HEK293 (cell line): Measurements from ENCODE around the gene HBP1.
A peak's percentile ranks its signal among the peaks of the same experiment; 100 is the strongest.

ENCODE experiments used
- FEZF1 ChIP-seq: fragments of 450-650 bp; formaldehyde crosslinking; IDR thresholded peaks from 2 replicates; pipeline ENCODE4 v1.5.1; 2016; ENCODE audit warnings: missing biosample characterization, missing genetic modification characterization
- KLF10 ChIP-seq: fragments of 450-650 bp; IDR thresholded peaks from 2 replicates; pipeline ENCODE4 v1.5.1; 2018; ENCODE audit warnings: missing biosample characterization, mild to moderate bottlenecking, missing genetic modification characterization
- KLF7 ChIP-seq: fragments of 450-650 bp; formaldehyde crosslinking; IDR thresholded peaks from 2 replicates; pipeline ENCODE4 v1.5.1; 2016; ENCODE audit warnings: missing biosample characterization, missing genetic modification characterization, borderline replicate concordance
- KLF9 ChIP-seq: fragments of 450-650 bp; formaldehyde crosslinking; IDR thresholded peaks from 2 replicates; pipeline ENCODE4 v1.5.1; 2016; ENCODE audit warnings: missing biosample characterization, missing genetic modification characterization, low read depth
- PRDM1 ChIP-seq: fragments of 450-650 bp; formaldehyde crosslinking; IDR thresholded peaks from 2 replicates; pipeline ENCODE4; 2016; ENCODE audit warnings: missing biosample characterization, missing genetic modification characterization
- RBAK ChIP-seq: fragments of 450-650 bp; formaldehyde crosslinking; IDR thresholded peaks from 2 replicates; pipeline ENCODE4 v1.5.1; 2016; ENCODE audit warnings: missing biosample characterization, missing genetic modification characterization
- SALL2 ChIP-seq: fragments of 450-650 bp; formaldehyde crosslinking; IDR thresholded peaks from 2 replicates; pipeline ENCODE4 v1.5.0; 2017; ENCODE audit warnings: missing biosample characterization, mild to moderate bottlenecking, missing genetic modification characterization, borderline replicate concordance
- SP2 ChIP-seq: fragments of 450-650 bp; formaldehyde crosslinking; IDR thresholded peaks from 2 replicates; pipeline ENCODE4 v1.5.1; 2016; ENCODE audit warnings: missing biosample characterization, missing genetic modification characterization
- ZEB2 ChIP-seq: fragments of 450-650 bp; formaldehyde crosslinking; IDR thresholded peaks from 2 replicates; pipeline ENCODE4 v1.5.1; 2016; ENCODE audit warnings: missing biosample characterization, missing genetic modification characterization
- ZFHX2 ChIP-seq: fragments of 450-650 bp; formaldehyde crosslinking; conservative IDR thresholded peaks from 2 replicates; pipeline ENCODE4 v1.5.1; 2016; ENCODE audit warnings: missing biosample characterization, missing genetic modification characterization
- ZNF112 ChIP-seq: fragments of 450-650 bp; formaldehyde crosslinking; IDR thresholded peaks from 2 replicates; pipeline ENCODE4 v1.5.0; 2017; ENCODE audit warnings: missing biosample characterization, missing genetic modification characterization
- ZNF155 ChIP-seq: fragments of 450-650 bp; formaldehyde crosslinking; IDR thresholded peaks from 2 replicates; pipeline ENCODE4 v1.5.1; 2016; ENCODE audit warnings: missing biosample characterization, missing genetic modification characterization
- ZNF214 ChIP-seq: fragments of 450-650 bp; formaldehyde crosslinking; IDR thresholded peaks from 2 replicates; pipeline ENCODE4 v1.5.1; 2017; ENCODE audit warnings: missing biosample characterization, mild to moderate bottlenecking, missing genetic modification characterization, borderline replicate concordance
- ZNF48 ChIP-seq: fragments of 450-650 bp; formaldehyde crosslinking; IDR thresholded peaks from 2 replicates; pipeline ENCODE4 v1.5.1; 2016; ENCODE audit warnings: missing biosample characterization, missing genetic modification characterization
- ZNF510 ChIP-seq: fragments of 450-650 bp; formaldehyde crosslinking; IDR thresholded peaks from 2 replicates; pipeline ENCODE4 v1.5.1; 2018; ENCODE audit warnings: mild to moderate bottlenecking, missing genetic modification characterization, missing biosample characterization; ENCODE audit not compliant: insufficient replicate concordance
- ZNF514 ChIP-seq: fragments of 450-650 bp; formaldehyde crosslinking; IDR thresholded peaks from 2 replicates; pipeline ENCODE4 v1.5.1; 2016; ENCODE audit warnings: missing biosample characterization, missing genetic modification characterization
- ZNF621 ChIP-seq: fragments of 450-650 bp; formaldehyde crosslinking; IDR thresholded peaks from 2 replicates; pipeline ENCODE4 v1.5.1; 2017; ENCODE audit warnings: missing biosample characterization, missing genetic modification characterization
- TF ChIP-seq, protein P1 (sequence below): fragments of 450-650 bp; formaldehyde crosslinking; IDR thresholded peaks from 2 replicates; pipeline ENCODE4 v1.5.1; 2017; ENCODE audit warnings: missing biosample characterization, missing genetic modification characterization
- TF ChIP-seq, protein P2 (sequence below): fragments of 450-650 bp; formaldehyde crosslinking; IDR thresholded peaks from 2 replicates; pipeline ENCODE4 v1.5.1; 2016; ENCODE audit warnings: missing biosample characterization, missing genetic modification characterization
- TF ChIP-seq, protein P3 (sequence below): fragments of 450-650 bp; formaldehyde crosslinking; IDR thresholded peaks from 2 replicates; pipeline ENCODE4 v1.5.1; 2017; ENCODE audit warnings: missing biosample characterization, missing genetic modification characterization
- TF ChIP-seq, protein P4 (sequence below): fragments of 450-650 bp; formaldehyde crosslinking; IDR thresholded peaks from 2 replicates; pipeline ENCODE4 v1.5.1; 2016; ENCODE audit warnings: missing biosample characterization, missing genetic modification characterization, borderline replicate concordance
- TF ChIP-seq, protein P5 (sequence below): fragments of 450-650 bp; formaldehyde crosslinking; IDR thresholded peaks from 2 replicates; pipeline ENCODE4 v1.5.1; 2016; ENCODE audit warnings: missing biosample characterization, missing genetic modification characterization
- TF ChIP-seq, protein P6 (sequence below): fragments of 450-650 bp; formaldehyde crosslinking; IDR thresholded peaks from 2 replicates; pipeline ENCODE4 v1.5.1; 2016; ENCODE audit warnings: missing biosample characterization, missing genetic modification characterization
- TF ChIP-seq, protein P7 (sequence below): fragments of 450-650 bp; formaldehyde crosslinking; IDR thresholded peaks from 2 replicates; pipeline ENCODE4 v1.5.1; 2016; ENCODE audit warnings: missing biosample characterization, missing genetic modification characterization, borderline replicate concordance

Gene HBP1

DNA sequence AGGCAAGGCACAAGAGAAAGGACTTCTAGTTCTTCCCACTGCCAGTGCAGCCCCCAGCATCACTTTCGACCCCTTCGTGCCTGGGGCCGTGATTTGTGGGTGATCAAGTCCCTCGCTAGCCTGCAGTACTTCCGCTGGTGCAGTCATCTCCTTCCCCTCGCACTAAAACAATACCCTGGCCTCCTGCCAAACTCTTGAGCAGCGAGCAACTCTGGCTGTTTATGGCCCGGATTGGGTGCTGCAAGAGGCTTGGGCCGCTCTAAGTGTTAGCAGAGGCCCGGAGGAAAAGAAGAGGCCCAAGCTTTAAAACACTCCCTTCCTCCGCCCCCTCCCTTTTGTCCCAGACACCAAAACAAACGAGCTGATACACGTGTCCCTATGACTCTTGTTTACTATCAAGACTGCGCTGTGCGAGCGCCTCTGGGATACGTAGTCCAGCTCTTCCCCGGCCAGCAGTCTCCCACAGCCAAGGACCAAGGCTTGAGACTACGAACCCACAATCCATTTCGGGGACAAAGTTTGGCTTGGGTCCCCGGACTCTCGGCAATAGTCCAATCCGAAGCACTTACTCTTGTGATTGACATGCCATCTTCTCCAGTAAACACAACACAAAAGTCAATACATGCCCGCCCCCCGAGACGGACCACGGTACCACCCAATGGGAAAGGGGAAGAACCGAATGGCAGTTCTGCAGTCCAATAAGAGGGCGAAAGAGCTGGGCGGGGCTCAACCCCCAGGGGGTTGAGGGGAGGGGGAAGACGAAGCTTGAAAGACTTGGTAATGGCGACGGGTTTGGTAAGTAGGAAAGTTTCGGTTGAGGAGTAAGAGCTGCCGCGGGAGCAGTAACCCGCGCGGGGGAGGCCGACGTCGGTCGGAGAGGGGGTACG is at the start of gene HBP1 (continued):
- TF ChIP-seq, protein P1, sequence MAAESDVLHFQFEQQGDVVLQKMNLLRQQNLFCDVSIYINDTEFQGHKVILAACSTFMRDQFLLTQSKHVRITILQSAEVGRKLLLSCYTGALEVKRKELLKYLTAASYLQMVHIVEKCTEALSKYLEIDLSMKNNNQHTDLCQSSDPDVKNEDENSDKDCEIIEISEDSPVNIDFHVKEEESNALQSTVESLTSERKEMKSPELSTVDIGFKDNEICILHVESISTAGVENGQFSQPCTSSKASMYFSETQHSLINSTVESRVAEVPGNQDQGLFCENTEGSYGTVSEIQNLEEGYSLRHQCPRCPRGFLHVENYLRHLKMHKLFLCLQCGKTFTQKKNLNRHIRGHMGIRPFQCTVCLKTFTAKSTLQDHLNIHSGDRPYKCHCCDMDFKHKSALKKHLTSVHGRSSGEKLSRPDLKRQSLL (tag by site-specific recombination) = peak; percentile 48; the same call in 1 of the 2 replicates
- TF ChIP-seq, protein P2, sequence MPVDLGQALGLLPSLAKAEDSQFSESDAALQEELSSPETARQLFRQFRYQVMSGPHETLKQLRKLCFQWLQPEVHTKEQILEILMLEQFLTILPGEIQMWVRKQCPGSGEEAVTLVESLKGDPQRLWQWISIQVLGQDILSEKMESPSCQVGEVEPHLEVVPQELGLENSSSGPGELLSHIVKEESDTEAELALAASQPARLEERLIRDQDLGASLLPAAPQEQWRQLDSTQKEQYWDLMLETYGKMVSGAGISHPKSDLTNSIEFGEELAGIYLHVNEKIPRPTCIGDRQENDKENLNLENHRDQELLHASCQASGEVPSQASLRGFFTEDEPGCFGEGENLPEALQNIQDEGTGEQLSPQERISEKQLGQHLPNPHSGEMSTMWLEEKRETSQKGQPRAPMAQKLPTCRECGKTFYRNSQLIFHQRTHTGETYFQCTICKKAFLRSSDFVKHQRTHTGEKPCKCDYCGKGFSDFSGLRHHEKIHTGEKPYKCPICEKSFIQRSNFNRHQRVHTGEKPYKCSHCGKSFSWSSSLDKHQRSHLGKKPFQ (tag by site-specific recombination) = no peak
- TF ChIP-seq, protein P3, sequence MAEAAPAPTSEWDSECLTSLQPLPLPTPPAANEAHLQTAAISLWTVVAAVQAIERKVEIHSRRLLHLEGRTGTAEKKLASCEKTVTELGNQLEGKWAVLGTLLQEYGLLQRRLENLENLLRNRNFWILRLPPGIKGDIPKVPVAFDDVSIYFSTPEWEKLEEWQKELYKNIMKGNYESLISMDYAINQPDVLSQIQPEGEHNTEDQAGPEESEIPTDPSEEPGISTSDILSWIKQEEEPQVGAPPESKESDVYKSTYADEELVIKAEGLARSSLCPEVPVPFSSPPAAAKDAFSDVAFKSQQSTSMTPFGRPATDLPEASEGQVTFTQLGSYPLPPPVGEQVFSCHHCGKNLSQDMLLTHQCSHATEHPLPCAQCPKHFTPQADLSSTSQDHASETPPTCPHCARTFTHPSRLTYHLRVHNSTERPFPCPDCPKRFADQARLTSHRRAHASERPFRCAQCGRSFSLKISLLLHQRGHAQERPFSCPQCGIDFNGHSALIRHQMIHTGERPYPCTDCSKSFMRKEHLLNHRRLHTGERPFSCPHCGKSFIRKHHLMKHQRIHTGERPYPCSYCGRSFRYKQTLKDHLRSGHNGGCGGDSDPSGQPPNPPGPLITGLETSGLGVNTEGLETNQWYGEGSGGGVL (tag by site-specific recombination) = peak; percentile 44; the same call in 1 of the 2 replicates
- TF ChIP-seq ZNF214 (tag by site-specific recombination) (no peak), PRDM1 (tag by site-specific recombination) (peak; percentile 77; the same call in 1 of the 2 replicates), ZFHX2 (0 out of 2 replicates have a peak, but pooled peaks have one; percentile 21), SALL2 (tag by site-specific recombination) (no peak), SP2 (tag by site-specific recombination) (peak; percentile 97), KLF10 (tag by site-specific recombination) (peak; percentile 63; the same call in 1 of the 2 replicates), KLF9 (tag by site-specific recombination) (peak; percentile 81), RBAK (tag by site-specific recombination) (no peak), ZNF155 (tag by site-specific recombination) (no peak), ZNF514 (tag by site-specific recombination) (no peak), KLF7 (tag by site-specific recombination) (peak; percentile 82; the same call in 1 of the 2 replicates), ZNF112 (no peak), ZNF510 (tag by site-specific recombination) (no peak), ZNF621 (tag by site-specific recombination) (no peak), ZNF48 (tag by site-specific recombination) (no peak), ZEB2 (tag by site-specific recombination) (no peak; the same call in 1 of the 2 replicates), FEZF1 (peak; percentile 41; the same call in 1 of the 2 replicates)
- TF ChIP-seq, protein P4, sequence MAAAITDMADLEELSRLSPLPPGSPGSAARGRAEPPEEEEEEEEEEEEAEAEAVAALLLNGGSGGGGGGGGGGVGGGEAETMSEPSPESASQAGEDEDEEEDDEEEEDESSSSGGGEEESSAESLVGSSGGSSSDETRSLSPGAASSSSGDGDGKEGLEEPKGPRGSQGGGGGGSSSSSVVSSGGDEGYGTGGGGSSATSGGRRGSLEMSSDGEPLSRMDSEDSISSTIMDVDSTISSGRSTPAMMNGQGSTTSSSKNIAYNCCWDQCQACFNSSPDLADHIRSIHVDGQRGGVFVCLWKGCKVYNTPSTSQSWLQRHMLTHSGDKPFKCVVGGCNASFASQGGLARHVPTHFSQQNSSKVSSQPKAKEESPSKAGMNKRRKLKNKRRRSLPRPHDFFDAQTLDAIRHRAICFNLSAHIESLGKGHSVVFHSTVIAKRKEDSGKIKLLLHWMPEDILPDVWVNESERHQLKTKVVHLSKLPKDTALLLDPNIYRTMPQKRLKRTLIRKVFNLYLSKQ (tag by site-specific recombination) = no peak
- TF ChIP-seq, protein P5, sequence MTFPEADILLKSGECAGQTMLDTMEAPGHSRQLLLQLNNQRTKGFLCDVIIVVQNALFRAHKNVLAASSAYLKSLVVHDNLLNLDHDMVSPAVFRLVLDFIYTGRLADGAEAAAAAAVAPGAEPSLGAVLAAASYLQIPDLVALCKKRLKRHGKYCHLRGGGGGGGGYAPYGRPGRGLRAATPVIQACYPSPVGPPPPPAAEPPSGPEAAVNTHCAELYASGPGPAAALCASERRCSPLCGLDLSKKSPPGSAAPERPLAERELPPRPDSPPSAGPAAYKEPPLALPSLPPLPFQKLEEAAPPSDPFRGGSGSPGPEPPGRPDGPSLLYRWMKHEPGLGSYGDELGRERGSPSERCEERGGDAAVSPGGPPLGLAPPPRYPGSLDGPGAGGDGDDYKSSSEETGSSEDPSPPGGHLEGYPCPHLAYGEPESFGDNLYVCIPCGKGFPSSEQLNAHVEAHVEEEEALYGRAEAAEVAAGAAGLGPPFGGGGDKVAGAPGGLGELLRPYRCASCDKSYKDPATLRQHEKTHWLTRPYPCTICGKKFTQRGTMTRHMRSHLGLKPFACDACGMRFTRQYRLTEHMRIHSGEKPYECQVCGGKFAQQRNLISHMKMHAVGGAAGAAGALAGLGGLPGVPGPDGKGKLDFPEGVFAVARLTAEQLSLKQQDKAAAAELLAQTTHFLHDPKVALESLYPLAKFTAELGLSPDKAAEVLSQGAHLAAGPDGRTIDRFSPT = peak; percentile 77; the same call in 1 of the 2 replicates
- TF ChIP-seq, protein P6, sequence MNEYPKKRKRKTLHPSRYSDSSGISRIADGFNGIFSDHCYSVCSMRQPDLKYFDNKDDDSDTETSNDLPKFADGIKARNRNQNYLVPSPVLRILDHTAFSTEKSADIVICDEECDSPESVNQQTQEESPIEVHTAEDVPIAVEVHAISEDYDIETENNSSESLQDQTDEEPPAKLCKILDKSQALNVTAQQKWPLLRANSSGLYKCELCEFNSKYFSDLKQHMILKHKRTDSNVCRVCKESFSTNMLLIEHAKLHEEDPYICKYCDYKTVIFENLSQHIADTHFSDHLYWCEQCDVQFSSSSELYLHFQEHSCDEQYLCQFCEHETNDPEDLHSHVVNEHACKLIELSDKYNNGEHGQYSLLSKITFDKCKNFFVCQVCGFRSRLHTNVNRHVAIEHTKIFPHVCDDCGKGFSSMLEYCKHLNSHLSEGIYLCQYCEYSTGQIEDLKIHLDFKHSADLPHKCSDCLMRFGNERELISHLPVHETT (tag by site-specific recombination) = 0 out of 2 replicates have a peak, but pooled peaks have one; percentile 19
- TF ChIP-seq, protein P7, sequence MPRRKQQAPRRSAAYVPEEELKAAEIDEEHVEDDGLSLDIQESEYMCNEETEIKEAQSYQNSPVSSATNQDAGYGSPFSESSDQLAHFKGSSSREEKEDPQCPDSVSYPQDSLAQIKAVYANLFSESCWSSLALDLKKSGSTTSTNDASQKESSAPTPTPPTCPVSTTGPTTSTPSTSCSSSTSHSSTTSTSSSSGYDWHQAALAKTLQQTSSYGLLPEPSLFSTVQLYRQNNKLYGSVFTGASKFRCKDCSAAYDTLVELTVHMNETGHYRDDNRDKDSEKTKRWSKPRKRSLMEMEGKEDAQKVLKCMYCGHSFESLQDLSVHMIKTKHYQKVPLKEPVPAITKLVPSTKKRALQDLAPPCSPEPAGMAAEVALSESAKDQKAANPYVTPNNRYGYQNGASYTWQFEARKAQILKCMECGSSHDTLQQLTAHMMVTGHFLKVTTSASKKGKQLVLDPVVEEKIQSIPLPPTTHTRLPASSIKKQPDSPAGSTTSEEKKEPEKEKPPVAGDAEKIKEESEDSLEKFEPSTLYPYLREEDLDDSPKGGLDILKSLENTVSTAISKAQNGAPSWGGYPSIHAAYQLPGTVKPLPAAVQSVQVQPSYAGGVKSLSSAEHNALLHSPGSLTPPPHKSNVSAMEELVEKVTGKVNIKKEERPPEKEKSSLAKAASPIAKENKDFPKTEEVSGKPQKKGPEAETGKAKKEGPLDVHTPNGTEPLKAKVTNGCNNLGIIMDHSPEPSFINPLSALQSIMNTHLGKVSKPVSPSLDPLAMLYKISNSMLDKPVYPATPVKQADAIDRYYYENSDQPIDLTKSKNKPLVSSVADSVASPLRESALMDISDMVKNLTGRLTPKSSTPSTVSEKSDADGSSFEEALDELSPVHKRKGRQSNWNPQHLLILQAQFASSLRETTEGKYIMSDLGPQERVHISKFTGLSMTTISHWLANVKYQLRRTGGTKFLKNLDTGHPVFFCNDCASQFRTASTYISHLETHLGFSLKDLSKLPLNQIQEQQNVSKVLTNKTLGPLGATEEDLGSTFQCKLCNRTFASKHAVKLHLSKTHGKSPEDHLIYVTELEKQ (tag by site-specific recombination) = peak; percentile 59; the same call in 1 of the 2 replicates
